GM06990 (cell line): ENCODE results near the gene FCER2.

Experiments
- DNase-seq: peaks from one replicate; pipeline ENCODE4 v3.0.0-alpha.2; 2011; ENCODE audit not compliant: insufficient read length; ENCODE audit errors: extremely low read depth
- H3K27me3 ChIP-seq: replicated peaks from 2 replicates; pipeline ENCODE4 v1.6.0; 2011; ENCODE audit warnings: low read length; ENCODE audit not compliant: control insufficient read depth, insufficient read depth
- H3K36me3 ChIP-seq: 2 replicates; pipeline ENCODE4 v1.5.1; 2011; ENCODE audit warnings: low read length; ENCODE audit not compliant: control insufficient read depth, insufficient read depth
- H3K4me3 ChIP-seq: replicated peaks from 2 replicates; pipeline ENCODE4 v1.5.1; 2011; ENCODE audit warnings: low read depth, mild to moderate bottlenecking, control low read depth, low read length
- CTCF ChIP-seq: IDR thresholded peaks from 2 replicates; pipeline ENCODE4 v1.5.1; 2011; ENCODE audit warnings: low read length, control low read depth, mild to moderate bottlenecking, inconsistent platforms; ENCODE audit not compliant: insufficient read depth, poor library complexity, severe bottlenecking

The FCER2 gene

GRCh38 chr19:7731218-7731595, 29.3 kb upstream of the FCER2 start:
- H3K36me3 ChIP-seq = no peaks in the 10 kb centered on the region
- no peak overlapping the region for H3K4me3 ChIP-seq
- TF ChIP-seq CTCF = no peak
- DNase-seq = no peak
- no peaks in the 10 kb centered on the region for H3K27me3 ChIP-seq

GRCh38 chr19:7730286-7731217, 28.6 kb upstream of the FCER2 start:
- Histone ChIP-seq H3K4me3 (no peak overlapping the region), H3K27me3 (no peaks in the 10 kb centered on the region), H3K36me3 (no peaks in the 10 kb centered on the region)
- TF ChIP-seq CTCF = no peak
- no peak for DNase-seq

GRCh38 chr19:7729831-7730285, 27.9 kb upstream of the FCER2 start:
- Histone ChIP-seq H3K36me3 (no peaks in the 10 kb centered on the region), H3K4me3 (no peak overlapping the region), H3K27me3 (no peaks in the 10 kb centered on the region)
- TF ChIP-seq CTCF = no peak
- no peak for DNase-seq

GRCh38 chr19:7729211-7729610, 27.3 kb upstream of the FCER2 start:
- DNase-seq = no peak
- TF ChIP-seq CTCF = no peak
- Histone ChIP-seq H3K27me3 (no peaks in the 10 kb centered on the region), H3K36me3 (no peaks in the 10 kb centered on the region), H3K4me3 (no peak overlapping the region)

GRCh38 chr19:7725791-7726190, 23.9 kb upstream of the FCER2 start:
- DNase-seq = no peak
- Histone ChIP-seq H3K27me3 (no peaks in the 10 kb centered on the region), H3K36me3 (no peaks in the 10 kb centered on the region), H3K4me3 (no peak overlapping the region)
- no peak for TF ChIP-seq CTCF
